ENCODE data around the gene HOXD1.

- TF ChIP-seq REST (IDR thresholded peaks at IDR 0.05; ENCODE audit: low read depth, low read length) (no peak), CTCF (IDR thresholded peaks at IDR 0.05) (no peak), TAF1 (IDR thresholded peaks at IDR 0.05; ENCODE audit: borderline replicate concordance, low read depth, low read length) (no peak), MXI1 (IDR thresholded peaks at IDR 0.05; ENCODE audit: low read depth, low read length) (no peak), EZH2phosphoT487 (IDR thresholded peaks at IDR 0.05; ENCODE audit: borderline replicate concordance, low read depth) (no peak), CHD2 (IDR thresholded peaks at IDR 0.05; ENCODE audit: low read length, partially characterized antibody) (no peak), ZBTB33 (IDR thresholded peaks at IDR 0.05; ENCODE audit: borderline replicate concordance, low read depth) (no peak)
Observed at GRCh38 chr2:176146645-176147044, 41.8 kb upstream of the HOXD1 start.

Data from SK-N-SH (cell line).